CD4-positive, alpha-beta T cell treated with Interleukin-12 subunit alpha and Interleukin-12 subunit beta, for 1 hour (primary cell): Measurements from ENCODE around the gene MAPK13.
"Not testable (repeated sequence)": the region's sequence is repeated elsewhere in the genome, so short reads cannot be mapped to it uniquely, and the experiment has no call there.

Experiments
- DNase-seq: peaks from one replicate; pipeline ENCODE4 v3.0.0-alpha.2; 2020

Gene MAPK13

DNA sequence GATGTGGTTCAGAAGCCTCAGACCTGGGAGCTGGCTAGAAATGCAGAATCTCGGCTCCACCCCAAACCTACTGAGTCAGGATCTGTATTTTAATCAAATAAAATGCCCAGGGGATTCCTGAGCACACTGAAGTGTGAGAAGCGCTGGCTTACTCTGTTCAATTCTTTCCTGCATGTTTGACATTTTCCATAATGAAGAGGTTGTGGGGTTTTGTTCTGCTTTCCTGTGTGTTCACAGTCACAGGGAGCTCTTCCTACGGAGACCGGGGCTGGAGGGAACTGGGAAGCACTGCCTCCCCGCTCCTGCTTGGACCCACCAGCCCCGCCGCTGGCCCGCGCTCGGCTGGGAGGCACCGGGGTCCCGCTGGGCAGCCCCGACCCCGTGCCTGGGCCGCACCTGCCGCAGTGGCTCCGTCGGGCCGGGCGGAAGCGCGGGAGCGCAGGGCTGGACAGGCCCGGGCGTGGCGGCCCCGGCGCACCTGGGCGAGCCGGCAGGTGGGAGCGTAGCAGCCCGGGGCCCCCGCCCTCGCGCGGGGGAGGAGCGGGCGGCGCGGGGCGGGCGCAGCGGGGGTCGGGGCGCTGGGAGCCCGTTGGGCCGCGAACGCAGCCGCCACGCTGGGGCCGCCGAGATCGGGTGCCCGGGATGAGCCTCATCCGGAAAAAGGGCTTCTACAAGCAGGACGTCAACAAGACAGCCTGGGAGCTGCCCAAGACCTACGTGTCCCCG lies at the start of gene MAPK13:
Gene MAPK13 (plus strand): TSS at position 573 of the 726 bp plus-strand sequence. CDS start 70 bp downstream, at position 643.
- DNase-seq, result no peak

DNA sequence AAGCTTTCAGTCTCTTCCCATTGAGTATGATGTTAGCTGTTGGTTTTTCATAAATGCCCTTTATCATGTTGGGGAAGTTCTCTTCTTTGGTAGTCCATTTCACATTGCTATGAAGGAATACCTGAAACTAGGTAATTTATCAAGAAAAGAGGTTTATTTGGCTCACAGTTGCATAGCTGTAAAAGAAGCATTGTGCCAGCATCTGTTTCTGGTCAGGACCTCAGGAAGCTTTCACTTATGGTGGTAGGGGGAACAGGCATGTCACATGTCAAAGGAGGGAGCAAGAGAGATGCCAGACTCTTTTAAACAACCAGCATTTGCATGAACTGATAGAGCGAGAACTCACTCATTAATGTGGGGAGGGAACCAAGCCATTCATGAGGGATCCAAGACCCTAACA lies 48.0 kb upstream of the MAPK13 start:
- DNase-seq, result no peak

DNA sequence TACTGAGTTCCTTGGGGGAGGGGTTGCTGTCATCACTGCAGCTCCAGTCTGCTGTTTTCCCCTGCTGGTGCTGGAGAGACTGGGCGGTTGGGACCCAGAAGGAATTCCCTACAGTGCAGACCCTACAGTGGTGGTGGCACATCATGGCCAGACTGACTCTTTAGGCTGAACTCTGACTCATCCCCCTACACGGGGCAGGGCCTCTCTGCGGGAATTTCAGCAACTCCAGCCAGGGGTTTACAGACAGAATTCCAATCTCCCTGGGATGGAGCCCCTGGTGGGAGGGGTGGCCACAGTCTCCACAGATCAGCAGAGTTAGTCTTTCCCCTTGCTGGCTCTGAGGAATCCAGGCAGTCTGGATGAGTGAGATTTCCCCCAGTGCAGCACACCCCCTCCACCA lies 46.9 kb upstream of the MAPK13 start:
- no peak for DNase-seq

DNA sequence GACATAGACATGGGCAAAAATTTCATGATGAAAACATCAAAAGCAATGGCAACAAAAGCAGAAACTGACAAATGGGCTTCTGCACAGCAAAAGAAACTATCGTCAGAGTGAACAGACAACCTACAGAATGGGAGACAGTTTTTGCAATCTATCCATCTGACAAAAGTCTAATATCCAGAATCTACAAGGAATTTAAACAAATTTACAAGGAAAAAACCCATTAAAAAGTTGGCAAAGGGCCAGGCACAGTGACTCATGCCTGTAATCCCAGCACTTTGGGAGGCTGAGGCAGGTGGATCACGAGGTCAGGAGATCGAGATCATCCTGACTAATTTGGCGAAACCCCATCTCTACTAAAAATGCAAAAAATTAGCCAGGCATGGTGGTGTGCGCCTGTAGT lies 42.1 kb upstream of the MAPK13 start:
- not testable (repeated sequence) for DNase-seq

DNA sequence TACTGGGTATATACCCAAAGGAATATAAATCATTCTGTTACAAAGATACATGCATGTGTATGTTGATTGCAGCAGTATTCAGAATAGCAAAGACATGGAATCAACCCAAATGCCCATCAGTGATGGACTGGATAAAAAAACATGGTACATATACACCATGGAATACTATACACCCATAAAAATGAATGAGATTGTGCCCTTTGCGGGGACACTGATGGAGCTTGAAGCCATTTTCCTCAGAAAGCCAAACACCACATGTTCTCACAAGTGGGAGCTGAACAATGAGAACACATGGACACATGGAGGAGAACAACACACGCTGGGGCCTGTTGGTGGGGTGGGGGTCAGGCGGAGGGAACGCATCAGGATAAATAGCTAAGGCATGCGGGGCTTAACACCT lies 41.3 kb upstream of the MAPK13 start:
- no peak for DNase-seq

DNA sequence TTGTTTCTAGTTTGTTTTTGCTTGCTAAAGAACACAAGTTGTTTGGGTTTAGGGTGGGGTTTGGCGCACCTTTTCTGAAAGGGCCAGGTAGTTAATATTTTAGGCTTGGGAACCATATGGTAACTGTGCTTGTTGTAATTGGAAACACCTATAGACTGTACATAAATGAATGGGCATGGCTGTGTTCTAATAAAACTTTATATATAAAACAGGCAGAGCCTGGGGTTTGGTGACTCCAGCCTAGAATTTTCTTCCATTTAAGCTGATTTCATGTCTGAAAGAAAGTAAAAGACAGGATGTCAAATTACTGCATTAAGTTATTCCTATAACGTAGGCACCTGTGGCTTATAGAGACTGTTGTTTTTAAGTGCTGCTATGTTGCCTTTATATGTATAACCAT lies 36.1 kb upstream of the MAPK13 start:
- no peak for DNase-seq

DNA sequence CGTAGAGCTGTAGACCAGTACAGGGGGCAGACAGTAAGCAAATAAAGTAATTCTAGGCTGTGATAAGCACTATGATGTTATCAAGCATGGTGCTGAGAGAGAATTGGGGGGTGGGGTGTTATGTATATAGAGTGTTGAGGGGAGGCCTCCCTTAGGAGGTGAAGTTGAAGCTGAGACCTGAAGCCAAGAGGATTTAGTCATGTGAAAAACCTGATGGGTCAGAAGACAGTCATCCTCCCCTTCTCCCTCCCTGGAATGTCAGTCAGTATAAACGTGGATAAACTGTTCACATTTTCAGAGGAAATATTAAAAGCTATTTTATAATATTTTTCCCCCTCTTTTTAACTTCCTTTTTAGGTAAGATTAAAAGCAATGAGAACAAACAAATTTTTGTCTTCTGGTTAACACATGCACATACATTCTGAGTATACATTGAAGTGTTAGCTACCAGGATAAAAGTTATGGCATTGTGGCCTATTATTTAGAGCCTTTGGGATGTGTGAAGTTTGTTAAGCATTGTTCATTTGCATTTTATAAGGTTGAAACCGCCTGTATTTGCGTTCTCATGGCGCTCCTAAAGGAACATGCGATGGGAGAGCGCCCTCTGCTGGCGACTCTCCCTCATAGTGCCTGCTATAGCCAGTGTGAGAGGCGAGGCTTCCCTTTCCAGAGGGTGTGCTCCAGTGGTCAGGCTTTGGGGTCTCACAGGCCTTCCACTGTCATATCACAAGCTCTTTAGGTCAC lies 35.4 kb upstream of the MAPK13 start:
- peak; percentile 83 for DNase-seq

DNA sequence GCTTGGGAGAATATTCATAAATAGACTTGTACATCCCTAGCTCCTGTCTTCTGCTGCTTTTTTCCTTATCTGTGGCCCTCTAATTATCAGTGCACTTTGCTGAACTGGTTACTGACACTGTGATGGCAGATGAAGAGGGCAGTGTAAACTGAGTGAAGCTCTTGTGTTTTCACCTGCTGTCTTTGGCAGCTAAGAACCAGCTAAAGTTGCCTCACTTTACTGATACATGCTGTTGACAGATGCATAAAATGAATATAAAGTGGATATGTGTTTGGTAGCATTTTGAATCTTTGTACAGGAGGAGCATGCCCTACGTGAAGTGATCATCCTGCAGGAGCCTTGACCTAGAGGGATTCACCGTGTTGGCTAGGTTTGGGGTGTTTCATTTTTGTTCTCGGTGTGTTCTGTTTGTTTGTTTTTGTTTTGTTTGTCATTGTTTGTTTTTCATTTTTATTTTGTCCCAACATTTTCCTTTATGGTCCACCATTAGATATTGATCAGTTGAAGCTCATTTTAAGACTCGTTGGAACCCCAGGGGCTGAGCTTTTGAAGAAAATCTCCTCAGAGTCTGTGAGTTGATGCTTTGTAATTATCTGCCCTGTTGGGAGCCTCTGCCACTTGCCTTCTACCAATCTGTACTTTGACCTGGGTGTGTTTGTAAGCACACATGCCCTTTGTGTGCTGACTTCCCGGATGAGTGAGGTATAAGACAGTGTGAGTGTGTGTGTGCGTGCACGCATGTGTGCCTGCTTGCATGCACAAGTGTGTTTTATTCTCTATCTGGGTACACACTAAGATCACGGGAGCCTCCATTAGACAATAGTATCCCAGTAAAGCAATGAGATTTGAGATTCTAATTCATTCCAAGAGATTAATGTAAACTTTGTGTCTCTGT lies 34.6 kb upstream of the MAPK13 start:
- no peak for DNase-seq

DNA sequence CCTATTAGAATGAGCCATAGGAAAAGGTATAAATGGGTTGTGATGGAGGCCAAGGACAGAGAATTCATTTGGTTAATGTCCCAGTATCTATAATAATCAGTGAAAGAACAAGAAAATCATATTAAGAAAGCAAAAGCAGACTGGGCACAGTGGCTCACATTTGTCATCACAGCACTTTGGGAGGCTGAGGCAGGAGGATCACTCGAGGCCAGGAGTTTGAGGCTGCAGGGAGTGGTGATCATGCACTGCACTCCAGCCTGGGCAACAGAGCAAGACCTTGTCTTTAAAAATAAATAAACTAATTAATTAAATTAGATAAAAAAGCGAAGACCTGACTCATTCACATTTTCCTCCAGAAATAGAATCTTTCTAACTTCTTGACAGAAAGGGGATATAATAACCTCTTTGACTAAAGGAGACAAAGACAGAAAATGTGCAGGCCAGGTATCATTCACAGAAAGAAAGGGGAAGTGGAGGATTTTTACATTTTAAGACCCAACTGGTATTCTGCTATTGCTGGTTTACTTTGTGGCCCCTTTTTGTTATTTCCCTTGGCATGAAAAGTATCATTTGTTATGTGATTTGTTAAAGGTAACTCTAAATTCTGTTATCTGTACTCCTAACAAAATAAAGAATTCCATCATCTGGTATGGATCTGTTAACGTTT lies 31.9 kb upstream of the MAPK13 start:
- DNase-seq, result no peak

DNA sequence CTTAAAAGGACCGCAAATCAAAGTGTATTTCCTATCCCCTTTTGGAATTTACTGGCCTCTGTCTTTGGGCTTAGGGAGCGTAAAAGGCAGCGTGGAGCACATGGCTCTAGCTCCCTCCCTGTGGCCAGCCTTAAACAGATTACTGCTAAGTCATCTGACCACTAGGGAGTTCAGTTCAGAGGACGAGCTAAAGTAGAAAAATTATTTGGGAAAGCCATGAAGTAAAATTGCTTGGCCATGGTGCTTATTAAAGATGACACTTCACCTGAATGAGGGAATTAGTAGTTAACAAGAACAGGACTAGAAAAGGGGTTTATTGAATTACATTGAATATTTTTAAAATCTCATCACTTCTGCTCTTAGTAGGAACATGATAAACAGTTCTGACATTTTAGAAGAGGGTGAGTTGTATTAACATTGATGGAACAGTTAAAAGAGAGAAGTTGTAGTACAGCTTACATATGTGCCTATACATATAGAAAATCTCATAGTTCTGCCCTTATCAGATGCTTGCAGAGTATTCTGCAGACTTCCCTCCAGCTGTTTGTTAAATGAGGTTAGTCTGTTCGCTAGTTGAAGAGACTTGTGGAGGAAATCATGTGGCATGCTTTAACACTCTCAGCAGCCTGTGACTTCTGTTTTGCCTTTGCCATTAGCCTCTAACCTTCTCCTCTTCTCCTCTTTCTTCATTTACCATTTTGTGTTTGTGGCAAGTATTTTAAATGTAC lies 31.2 kb upstream of the MAPK13 start:
- DNase-seq, result no peak

DNA sequence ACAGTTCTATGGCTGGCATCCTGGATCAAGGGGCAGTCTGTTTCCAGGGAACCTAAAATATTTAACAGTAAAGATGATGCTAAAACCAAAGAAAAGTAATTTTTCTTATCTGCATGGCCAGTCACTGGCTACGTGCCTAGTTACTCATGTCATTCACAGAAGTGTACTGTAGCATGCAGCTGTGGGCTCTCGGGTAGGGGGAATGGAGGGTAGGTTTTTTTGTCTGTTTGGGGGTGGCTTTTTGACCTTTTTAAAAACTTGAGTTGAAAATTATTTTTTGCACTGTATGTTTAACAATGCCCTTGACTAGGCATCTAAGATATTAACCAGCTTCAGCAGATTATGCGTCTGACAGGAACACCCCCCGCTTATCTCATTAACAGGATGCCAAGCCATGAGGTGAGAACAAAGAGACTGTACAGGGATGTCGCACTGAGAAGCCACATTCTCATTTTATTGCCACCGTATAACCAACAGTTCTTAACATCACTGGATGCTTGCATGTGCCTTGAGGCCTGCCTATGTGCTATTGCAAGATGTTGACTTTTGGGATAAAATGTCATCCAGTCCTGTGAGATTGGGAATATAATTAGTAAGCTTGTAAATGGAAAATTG lies 30.3 kb upstream of the MAPK13 start:
- peak; percentile 69 for DNase-seq

DNA sequence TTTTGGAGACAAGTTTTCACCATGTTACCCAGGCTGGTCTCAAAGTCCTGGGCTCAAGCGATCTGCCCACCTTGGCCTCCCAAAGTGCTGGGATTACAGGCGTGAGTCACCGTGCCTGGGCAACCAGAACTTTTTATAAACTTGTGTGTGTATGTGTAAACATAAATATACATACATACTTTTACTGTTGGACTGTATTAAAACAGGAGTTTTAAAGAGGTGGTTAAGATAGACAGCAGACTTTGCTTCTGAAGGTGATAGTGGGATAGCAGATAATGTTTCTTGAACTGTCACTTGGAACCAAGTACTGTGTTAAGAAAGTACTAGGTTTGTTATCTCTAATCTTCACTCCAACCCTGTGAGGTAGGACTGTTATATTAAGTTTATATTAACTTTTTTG lies 28.6 kb upstream of the MAPK13 start:
- no peak for DNase-seq

DNA sequence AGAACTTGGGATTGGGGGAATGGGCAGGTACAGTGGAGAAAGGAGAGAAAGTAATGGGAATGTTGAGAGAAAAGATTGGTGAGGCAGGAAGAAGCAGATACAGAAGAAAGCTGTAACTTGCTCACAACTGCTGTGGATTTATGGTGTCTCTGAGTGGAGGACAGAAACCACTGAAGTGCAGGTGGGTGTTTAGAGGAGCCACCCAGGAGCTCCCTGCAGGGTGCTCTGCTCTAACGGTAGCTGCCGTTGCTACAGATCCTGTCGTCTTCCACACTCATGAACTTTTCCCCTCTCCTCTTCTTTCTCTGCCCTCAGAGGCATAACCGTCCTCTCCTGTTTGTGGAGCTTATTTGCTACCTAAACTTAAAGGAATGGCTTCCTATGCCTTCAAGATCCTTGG lies 27.5 kb upstream of the MAPK13 start:
- no peak for DNase-seq

DNA sequence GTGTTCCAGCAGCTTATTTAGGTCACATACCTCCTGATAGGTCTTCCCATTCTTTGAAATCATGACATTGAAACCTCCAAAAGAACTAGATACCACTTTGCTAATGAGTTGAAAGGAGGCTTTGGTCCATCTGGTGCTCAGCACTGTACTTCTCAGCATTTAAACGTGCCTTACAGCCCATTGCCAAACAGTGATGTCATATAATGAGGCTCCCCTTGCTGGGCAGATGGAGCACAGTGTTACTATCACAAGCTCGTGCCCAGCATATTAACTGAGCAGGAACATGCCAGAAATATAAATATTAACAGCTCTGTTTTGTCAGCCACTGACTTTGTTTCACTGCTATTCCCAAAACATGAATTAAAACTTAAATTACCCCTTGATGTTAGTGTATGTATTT lies 25.5 kb upstream of the MAPK13 start:
- no peak for DNase-seq

DNA sequence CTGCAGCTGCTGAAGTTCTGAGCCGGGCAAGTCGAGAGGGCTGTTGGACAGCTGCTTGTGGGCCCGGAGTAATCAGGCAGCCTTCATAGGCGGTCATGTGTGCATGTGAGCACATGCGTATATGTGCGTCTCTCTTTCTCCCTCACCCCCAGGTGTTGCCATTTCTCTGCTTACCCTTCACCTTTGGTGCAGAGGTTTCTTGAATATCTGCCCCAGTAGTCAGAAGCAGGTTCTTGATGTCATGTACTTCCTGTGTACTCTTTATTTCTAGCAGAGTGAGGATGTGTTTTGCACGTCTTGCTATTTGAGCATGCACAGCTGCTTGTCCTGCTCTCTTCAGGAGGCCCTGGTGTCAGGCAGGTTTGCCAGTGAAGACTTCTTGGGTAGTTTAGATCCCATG lies 21.2 kb upstream of the MAPK13 start:
- peak; percentile 57 for DNase-seq

DNA sequence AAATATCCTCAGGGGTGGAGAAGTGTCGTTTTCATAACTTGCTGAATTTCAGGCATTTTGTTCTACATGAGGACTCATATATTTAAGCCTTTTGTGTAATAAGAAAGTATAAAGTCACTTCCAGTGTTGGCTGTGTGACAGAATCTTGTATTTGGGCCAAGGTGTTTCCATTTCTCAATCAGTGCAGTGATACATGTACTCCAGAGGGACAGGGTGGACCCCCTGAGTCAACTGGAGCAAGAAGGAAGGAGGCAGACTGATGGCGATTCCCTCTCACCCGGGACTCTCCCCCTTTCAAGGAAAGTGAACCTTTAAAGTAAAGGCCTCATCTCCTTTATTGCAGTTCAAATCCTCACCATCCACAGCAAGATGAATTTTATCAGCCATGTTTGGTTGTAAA lies 20.3 kb upstream of the MAPK13 start:
- no peak for DNase-seq

DNA sequence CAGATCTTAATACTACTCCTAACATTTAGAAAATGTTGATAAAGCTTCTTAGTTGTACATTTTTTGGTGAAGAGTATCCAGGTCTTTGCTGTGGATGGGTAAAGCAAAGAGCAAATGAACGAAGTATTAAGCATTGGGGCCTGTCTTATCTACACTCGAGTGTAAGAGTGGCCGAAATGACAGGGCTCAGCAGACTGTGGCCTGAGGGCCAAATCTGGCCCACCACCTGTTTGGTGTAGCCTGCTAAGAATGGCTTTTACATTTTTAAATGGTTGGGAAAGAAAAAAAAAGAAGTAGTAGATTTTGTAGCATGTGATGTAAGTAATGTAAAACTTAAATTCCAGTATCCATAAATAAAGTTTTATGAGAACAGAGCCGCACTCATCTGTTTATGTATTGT lies 19.4 kb upstream of the MAPK13 start:
- no peak for DNase-seq

DNA sequence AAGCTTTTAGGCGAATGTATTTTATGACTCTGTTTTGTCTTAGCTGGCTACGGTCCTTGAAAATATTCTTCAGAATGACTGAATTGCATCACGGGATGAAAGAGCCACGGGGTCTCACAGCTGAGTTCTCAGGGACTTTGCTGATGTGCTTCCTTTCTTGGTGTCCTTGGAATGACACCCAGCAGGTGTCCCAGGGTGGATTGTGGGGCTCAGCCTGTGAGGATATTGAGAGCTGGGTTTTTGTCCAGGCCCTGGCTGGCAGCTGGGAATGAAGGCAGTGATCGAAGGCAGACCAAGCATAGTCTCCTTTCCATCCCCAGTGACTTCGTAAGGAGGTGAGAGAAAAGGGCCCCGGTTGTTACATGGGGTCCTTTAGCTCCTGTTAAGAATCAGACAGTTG lies 18.8 kb upstream of the MAPK13 start:
- no peak for DNase-seq

DNA sequence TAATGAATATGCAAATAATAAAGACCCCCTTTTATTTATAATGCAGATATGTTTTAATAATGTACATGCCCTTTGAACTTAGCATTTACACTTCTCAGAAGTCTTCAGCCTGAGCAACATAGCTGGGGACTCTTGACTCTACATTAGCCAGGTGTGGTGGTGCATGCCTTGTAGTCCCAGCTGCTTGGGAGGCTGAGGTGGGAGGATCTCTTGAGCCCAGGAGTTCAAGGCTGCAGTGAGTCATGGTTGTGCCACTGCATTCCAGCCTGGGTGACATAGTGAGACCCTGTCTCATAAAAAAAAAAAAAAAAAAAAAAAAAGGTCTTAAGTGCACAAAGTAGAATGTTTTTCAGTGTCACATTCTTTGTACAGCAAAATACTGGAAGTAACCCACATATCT lies 17.3 kb upstream of the MAPK13 start:
- no peak for DNase-seq

DNA sequence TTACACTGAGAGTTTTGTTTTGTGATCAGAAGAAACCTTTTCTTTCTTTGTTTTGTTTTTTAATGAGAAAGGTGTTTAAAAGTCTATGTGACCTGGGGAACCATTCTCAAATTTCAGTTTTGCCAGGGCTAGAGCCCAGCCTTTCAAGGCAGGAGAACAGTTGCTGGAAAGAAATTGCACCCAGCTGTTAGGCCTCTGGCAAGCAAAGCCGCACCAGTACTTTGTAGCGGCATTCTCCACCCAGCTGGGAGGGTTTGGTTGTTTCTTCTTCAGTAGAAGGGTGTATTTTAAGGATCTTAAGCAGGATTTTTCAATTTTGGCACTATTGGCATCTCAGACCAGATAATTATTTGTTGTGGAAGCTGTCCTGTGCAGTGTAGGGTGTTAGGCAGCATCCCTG lies 16.6 kb upstream of the MAPK13 start:
- no peak for DNase-seq

DNA sequence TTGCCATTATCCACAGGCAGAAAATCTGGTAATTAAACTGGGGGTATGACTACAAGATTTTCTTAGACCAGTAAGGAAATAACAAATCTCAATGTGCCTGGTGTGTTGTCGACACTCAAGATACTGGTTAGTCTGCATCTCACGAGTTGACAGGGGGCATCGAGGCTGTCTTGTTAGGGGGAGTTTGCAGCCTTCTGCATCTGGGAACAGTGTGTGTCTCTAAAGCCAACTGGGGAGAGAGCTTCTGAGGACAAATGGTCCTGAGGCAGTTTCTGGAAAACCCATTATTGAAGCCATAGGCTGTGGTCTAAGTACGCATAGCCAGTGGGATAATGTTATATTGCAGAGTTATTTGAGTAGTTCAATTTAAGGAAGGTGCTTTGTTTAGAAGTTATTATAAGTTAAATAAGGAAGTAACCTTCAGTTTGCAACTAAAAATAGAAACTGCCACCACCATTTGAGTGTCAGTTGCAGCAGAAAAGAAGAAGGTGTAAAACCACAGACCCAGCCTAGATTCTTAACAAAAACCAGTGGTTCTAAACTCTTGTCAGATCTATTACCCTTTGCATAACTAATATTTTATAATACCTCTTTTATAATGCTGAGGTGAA lies 15.4 kb upstream of the MAPK13 start:
- DNase-seq, result peak; percentile 61
